T-helper 17 cell (primary cell): ENCODE data around the gene WFIKKN2. TPM values are rescaled to one million over a fixed set of nuclear protein-coding genes. Genes with fewer than 3 reads are reported as not detected.
"Not testable (repeated sequence)": the region's sequence is repeated elsewhere in the genome, so short reads cannot be mapped to it uniquely, and the experiment has no call there.

Experiments used
- ATAC-seq: fragments of 150-1000 bp; cut with Tn5 transposase; 2 replicates; pipeline ENCODE4 v1.10.0; 2021; ENCODE audit warnings: mild to moderate bottlenecking, moderate library complexity
- DNase-seq, 3 donors: peaks; one replicate each; pipeline versions ENCODE4 v3.0.0 to v3.0.0-alpha.2; 2020 to 2021
- H3K9me3 ChIP-seq: one replicate; pipeline ENCODE4 v1.7.0; 2013; ENCODE audit warnings: low read length, mild to moderate bottlenecking; ENCODE audit not compliant: control insufficient read depth, poor library complexity, severe bottlenecking
- H3K27ac Mint-ChIP-seq: one replicate; pipeline ENCODE4 v1.8.0; 2022; ENCODE audit warnings: mild to moderate bottlenecking, moderate library complexity, mixed read lengths
- H3K27me3 Mint-ChIP-seq: one replicate; pipeline ENCODE4 v1.8.0; 2022; ENCODE audit warnings: mixed read lengths
- H3K36me3 Mint-ChIP-seq: one replicate; pipeline ENCODE4 v1.8.0; 2022; ENCODE audit warnings: low read depth, mixed read lengths
- H3K4me1 Mint-ChIP-seq: one replicate; pipeline ENCODE4 v1.8.0; 2022; ENCODE audit warnings: mild to moderate bottlenecking, mixed read lengths
- H3K4me3 Mint-ChIP-seq: one replicate; pipeline ENCODE4 v1.8.0; 2022; ENCODE audit warnings: mild to moderate bottlenecking, moderate library complexity, mixed read lengths
- total RNA-seq, 4 donors: library from RNA in 2 of 4; stranded (reverse) in 2 of 4; gene quantifications; one replicate each; pipeline ENCODE4 v1.2.3 and lab custom pipeline; 2022 to 2026

The WFIKKN2 gene
- total RNA-seq, 2 donors from 2014 or later, result not detected

DNA sequence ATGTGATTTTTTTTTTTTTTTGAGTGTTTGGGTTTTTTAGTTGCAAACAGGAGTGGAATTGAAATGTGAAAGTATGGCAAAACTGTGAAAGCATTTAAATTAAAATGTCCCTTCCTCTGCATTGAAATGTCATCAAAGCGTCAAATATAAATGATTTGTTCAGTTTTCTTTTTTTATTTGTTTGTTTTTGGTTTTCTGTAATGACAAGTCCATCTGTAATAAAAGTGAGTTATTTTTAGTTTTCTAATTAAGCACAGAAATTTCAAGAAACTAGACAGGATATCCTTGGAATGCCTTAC lies 32.7 kb downstream of the WFIKKN2 start:
- no peaks in the 10 kb centered on the region for H3K9me3 ChIP-seq
- peaks cover 42% of the 10 kb centered on the region for H3K4me1 Mint-ChIP-seq
- H3K27me3 Mint-ChIP-seq, result no peaks in the 10 kb centered on the region
- peak overlapping the region; percentile 95 for H3K4me3 Mint-ChIP-seq
- no peak for DNase-seq
- no peak for ATAC-seq
- peaks cover 5% of the 10 kb centered on the region for H3K36me3 Mint-ChIP-seq
- H3K27ac Mint-ChIP-seq, result peak overlapping the region; percentile 97

DNA sequence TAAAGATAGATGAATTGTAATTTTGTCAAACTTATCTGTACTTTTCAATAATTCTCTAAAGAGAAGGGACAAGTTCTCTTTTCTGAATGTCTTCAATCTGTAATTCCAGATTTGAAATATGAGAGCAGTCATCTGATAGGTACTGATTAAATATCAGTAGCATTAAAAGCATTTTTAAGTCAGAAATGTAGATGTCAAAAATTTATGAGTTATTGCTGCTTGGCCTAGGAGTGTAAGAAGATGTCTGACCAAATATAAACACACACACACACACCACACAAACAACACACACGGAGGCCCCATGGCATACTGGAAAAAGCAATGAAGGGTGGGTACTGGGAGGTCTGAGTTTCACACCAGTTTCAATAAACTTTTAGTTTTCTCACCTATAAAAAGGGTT lies 33.2 kb downstream of the WFIKKN2 start:
- peak overlapping the region; percentile 95 for H3K4me3 Mint-ChIP-seq
- no peaks in the 10 kb centered on the region for H3K9me3 ChIP-seq
- H3K27ac Mint-ChIP-seq, result peak overlapping the region; percentile 97
- H3K27me3 Mint-ChIP-seq, result no peaks in the 10 kb centered on the region
- peaks cover 38% of the 10 kb centered on the region for H3K4me1 Mint-ChIP-seq
- no peak for DNase-seq
- peaks cover 2% of the 10 kb centered on the region for H3K36me3 Mint-ChIP-seq
- no peak for ATAC-seq

- peak overlapping the region; percentile 85 for H3K4me3 Mint-ChIP-seq
- no peaks in the 10 kb centered on the region for H3K9me3 ChIP-seq
- DNase-seq, result no peak
- peak; percentile 35 for ATAC-seq
- no peaks in the 10 kb centered on the region for H3K36me3 Mint-ChIP-seq
- no peaks in the 10 kb centered on the region for H3K27me3 Mint-ChIP-seq
- peaks cover 33% of the 10 kb centered on the region for H3K4me1 Mint-ChIP-seq
- H3K27ac Mint-ChIP-seq, result peak overlapping the region; percentile 82
Observed at GRCh38 chr17:50871364-50871763, 36.0 kb downstream of the WFIKKN2 start.

DNA sequence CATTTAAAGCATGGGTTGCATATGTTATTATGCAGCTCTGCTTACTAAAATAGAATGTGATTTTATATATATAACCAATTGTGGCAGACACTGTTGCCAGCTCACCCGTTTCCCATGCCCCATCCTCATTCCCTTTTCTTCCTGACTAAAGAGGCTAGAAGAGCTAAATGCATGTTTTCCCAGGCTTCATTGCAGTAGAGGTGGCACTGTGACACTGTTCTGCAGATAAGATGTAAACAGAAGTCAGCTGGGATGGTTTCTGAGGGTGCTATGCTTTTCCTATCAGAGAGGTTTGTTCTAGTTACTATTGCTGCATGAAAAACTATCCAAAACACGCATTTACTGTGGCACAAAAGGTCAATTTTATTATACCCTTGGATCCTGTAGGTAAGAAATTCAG lies 36.5 kb downstream of the WFIKKN2 start:
- H3K36me3 Mint-ChIP-seq, result no peaks in the 10 kb centered on the region
- no peak for ATAC-seq
- no peaks in the 10 kb centered on the region for H3K27me3 Mint-ChIP-seq
- DNase-seq, result no peak
- peaks cover 30% of the 10 kb centered on the region for H3K4me1 Mint-ChIP-seq
- no peaks in the 10 kb centered on the region for H3K9me3 ChIP-seq
- H3K27ac Mint-ChIP-seq, result peak overlapping the region; percentile 82
- H3K4me3 Mint-ChIP-seq, result peak overlapping the region; percentile 85

- no peaks in the 10 kb centered on the region for H3K36me3 Mint-ChIP-seq
- peak overlapping the region; percentile 24 for H3K27ac Mint-ChIP-seq
- H3K9me3 ChIP-seq, result no peaks in the 10 kb centered on the region
- H3K4me3 Mint-ChIP-seq, result peak overlapping the region; percentile 15
- peaks cover 22% of the 10 kb centered on the region for H3K4me1 Mint-ChIP-seq
- DNase-seq, result peak in 2 of 3 donors; percentile 27 to 36
- H3K27me3 Mint-ChIP-seq, result no peaks in the 10 kb centered on the region
- peak; percentile 80 for ATAC-seq
Observed at GRCh38 chr17:50872710-50873424, 37.5 kb downstream of the WFIKKN2 start.

DNA sequence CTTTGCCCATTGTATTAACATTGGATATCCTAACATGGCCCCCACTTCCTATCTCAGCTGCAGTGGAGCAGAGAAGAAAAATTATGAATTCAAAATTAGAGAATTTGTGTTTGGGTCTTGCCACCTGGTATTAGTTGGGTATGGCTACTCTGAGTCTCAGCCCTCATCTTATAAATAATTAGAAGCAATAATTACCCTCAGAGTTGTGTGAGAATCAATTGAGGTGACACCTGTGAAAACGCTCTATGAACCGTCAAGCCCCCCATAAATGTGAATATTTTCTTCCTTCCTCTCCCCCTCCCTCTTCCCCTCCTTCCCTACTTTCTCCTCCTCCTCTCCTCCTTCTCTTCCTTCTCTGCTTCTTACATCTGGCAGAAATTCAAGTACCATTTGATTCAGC lies 39.7 kb downstream of the WFIKKN2 start:
- H3K9me3 ChIP-seq, result no peaks in the 10 kb centered on the region
- H3K4me3 Mint-ChIP-seq, result no peak overlapping the region
- H3K4me1 Mint-ChIP-seq, result peaks cover 13% of the 10 kb centered on the region
- H3K27ac Mint-ChIP-seq, result no peak overlapping the region
- DNase-seq (no peak), ATAC-seq (no peak)
- H3K36me3 Mint-ChIP-seq, result no peaks in the 10 kb centered on the region
- no peaks in the 10 kb centered on the region for H3K27me3 Mint-ChIP-seq

DNA sequence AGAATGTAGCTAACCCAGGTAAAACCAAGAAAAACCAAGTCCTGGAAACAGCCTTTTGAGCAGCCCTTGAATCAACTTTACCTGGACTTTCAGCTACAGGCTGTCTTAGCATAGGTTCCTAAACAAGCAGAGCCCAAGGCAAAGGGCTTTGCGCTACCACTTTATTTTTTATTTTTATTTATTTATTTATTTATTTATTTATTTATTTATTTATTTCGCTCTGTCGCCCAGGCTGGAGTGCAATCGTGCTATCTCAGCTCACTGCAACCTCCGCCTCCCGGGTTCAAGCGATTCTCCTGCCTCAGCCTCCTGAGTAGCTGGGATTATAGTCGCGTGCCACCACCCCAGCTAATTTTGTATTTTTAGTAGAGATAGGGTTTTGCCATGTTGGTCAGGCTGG lies 41.7 kb downstream of the WFIKKN2 start:
- H3K9me3 ChIP-seq, DNase-seq, H3K4me3 Mint-ChIP-seq, H3K27ac Mint-ChIP-seq, ATAC-seq, H3K36me3 Mint-ChIP-seq, H3K27me3 Mint-ChIP-seq: not testable (repeated sequence)
- peaks cover 12% of the 10 kb centered on the region for H3K4me1 Mint-ChIP-seq

GRCh38 chr17:50877838-50878237 lies 42.5 kb downstream of the WFIKKN2 start:
- no peak for DNase-seq
- Mint-ChIP-seq H3K4me3 (no peak overlapping the region), H3K27me3 (no peaks in the 10 kb centered on the region), H3K4me1 (peaks cover 13% of the 10 kb centered on the region), H3K27ac (no peak overlapping the region), H3K36me3 (no peaks in the 10 kb centered on the region)
- no peak for ATAC-seq
- no peaks in the 10 kb centered on the region for H3K9me3 ChIP-seq

DNA sequence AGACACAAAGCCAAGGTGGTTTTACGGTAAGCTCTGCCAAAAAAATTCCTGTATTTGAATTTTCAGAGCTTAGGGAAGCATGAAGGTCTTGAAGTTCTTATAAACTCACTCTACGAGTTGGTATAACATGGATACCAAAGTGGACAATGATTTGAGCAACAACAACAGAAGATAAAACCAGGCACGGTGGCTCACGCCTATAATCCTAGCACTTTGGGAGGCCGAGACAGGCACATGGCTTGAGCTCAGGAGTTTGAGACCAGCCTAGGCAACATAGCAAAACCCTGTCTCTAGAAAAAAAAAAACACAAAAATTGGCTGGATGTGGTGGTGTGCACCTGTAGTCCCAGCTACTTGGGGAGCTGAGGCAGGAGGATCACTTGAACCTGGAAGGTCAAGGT lies 43.7 kb downstream of the WFIKKN2 start:
- H3K36me3 Mint-ChIP-seq, result no peaks in the 10 kb centered on the region

DNA sequence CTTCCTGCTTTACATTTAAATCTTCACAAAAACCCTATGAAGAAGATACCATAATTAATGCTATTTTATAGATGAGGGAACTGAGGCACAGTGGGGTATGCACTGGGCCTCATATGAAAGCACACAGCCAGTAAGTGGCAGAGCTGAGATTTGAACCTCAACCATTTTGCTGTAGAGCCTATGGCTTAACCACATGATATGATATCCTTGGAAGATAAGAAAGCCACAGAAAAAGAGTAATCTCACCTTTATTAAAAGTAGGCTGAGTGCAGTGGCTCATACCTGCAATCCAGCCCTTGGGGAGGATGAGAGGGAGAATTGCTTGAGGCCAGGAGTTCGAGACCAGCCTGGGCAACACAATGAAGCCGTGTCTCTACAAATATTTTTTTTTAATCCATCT lies 45.8 kb downstream of the WFIKKN2 start:
- ATAC-seq (peak; percentile 39), DNase-seq (no peak)
- Mint-ChIP-seq H3K36me3 (no peaks in the 10 kb centered on the region), H3K27me3 (no peaks in the 10 kb centered on the region), H3K4me3 (peak overlapping the region; percentile 28), H3K4me1 (peaks cover 18% of the 10 kb centered on the region), H3K27ac (peak overlapping the region; percentile 68)
- H3K9me3 ChIP-seq, result no peaks in the 10 kb centered on the region

More for the DNA sequence above, 43.7 kb downstream of the WFIKKN2 start:
- Mint-ChIP-seq H3K27me3 (no peaks in the 10 kb centered on the region), H3K27ac (no peak overlapping the region), H3K4me1 (peaks cover 13% of the 10 kb centered on the region), H3K4me3 (no peak overlapping the region)
- DNase-seq (no peak), ATAC-seq (no peak)
- no peaks in the 10 kb centered on the region for H3K9me3 ChIP-seq

DNA sequence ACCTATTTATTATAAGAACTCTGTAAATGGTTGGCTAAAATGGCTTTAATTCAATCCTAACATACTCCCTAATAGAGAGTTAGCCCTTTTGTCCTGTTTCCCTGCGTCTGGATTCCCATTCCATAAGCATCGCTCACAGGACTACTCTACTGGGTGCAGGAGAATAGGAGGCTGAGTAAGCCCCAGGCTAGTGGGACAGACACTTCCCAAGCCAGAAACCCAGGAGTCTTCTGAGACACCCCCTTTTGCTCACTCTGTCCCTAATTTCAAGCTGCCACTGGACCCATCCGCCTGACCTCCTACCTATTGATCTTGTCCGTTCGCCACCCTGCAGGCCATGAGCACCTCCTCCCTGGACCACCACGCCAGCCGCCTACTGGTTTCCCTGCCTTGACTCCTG lies 47.5 kb downstream of the WFIKKN2 start:
- ATAC-seq (no peak), DNase-seq (no peak)
- Mint-ChIP-seq H3K36me3 (no peaks in the 10 kb centered on the region), H3K4me3 (no peak overlapping the region), H3K27me3 (no peaks in the 10 kb centered on the region), H3K4me1 (peaks cover 32% of the 10 kb centered on the region), H3K27ac (no peak overlapping the region)
- no peaks in the 10 kb centered on the region for H3K9me3 ChIP-seq

DNA sequence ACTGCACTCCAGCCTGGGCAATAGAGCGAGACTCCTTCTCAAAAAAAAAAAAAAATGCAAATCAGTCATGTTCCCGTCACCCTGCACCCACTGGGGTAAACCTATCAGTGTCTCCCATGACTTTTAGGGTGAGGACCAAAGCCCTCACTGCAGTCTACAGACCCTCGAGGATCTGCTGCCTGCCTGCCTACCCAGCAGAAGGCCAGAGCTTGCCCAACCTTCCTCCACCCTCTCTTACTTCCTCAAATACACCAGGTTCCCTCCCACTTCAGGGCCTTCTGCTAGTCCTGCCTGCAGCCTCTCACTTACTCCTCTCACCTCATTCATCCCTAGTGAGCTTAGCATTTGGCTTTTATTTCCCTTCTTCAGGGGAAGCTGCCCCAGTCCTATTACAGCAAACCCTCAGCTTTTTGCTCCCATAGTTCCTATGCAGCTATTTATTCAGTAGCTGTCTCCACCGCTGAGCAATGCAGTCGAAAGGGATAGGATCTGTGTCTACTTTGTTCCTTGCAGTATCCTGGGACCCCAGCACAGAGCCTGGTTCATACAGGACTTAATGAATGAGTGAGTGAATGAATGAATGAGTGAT lies 48.6 kb downstream of the WFIKKN2 start:
- Mint-ChIP-seq H3K4me3 (no peak overlapping the region), H3K27ac (peak overlapping the region; percentile 77), H3K27me3 (no peaks in the 10 kb centered on the region), H3K36me3 (no peaks in the 10 kb centered on the region), H3K4me1 (peaks cover 34% of the 10 kb centered on the region)
- DNase-seq, result no peak
- no peaks in the 10 kb centered on the region for H3K9me3 ChIP-seq
- ATAC-seq, result peak; percentile 42

DNA sequence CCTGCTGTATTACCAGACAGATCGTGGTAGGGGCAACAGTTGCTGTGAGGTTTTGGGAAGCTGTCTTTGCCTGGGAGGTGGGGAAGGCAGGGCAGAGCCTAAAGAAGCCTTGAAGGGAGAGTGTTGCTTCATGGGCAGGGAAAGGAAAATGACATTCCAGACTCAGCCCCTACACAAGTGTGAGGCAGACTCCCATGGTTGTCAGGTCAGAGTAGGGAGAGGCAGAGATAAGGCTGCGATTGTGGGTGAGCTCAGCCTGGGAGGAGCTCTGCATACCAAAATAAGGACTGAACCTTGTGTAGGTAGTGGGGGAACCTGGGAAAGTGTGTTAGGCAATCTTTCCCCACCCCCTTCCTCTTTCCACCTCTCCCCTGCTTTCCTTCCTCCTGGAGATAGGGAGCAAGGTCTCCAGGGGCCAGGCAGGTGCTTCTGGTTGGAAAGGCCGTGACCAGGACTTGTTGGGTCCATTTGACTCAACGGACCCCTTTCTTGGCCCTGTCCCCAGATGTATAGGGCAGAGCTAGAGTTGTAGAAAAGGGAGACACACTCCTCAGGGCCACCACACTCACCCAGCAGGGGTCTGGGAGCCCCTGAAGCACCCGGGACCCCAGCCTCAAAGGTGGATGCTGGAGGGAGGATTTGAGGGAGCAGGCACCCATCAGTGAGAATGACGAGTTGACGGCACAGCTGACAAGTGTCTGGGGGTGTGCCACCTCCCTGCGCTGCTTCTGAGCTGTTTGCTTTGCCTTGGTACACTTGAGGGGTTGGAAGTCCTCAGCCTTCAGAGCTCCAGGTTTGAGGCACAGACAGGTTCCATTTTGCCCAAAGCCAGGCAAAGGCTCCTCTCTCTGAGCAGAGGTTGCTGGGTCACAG lies 49.3 kb downstream of the WFIKKN2 start:
- ATAC-seq (no peak), DNase-seq (no peak)
- Mint-ChIP-seq H3K27ac (peak overlapping the region; percentile 77), H3K27me3 (no peaks in the 10 kb centered on the region), H3K4me1 (peaks cover 36% of the 10 kb centered on the region), H3K36me3 (no peaks in the 10 kb centered on the region), H3K4me3 (no peak overlapping the region)
- H3K9me3 ChIP-seq, result no peaks in the 10 kb centered on the region
